PC-3 (cell line): Measurements from ENCODE around the gene APOC1. TPM values are rescaled to one million over a fixed set of nuclear protein-coding genes. Genes with fewer than 3 reads are reported as not detected.

Experiments used
- ATAC-seq: fragments of 200-7000 bp; cut with Tn5 transposase; 2 replicates; pipeline ENCODE4 v1.9.1; 2020; ENCODE audit warnings: mild to moderate bottlenecking, moderate library complexity
- BruUV-seq: library from RNA; stranded (reverse); fragments of 400-500 nt; replicated peaks from 2 replicates; lab custom pipeline; 2021; lab: Mats Ljungman, UMichigan
- CTCF ChIA-PET: fragments of 300-600 bp; sonication (Branson Sonifier 250); formaldehyde crosslinking; loops from one replicate; lab custom pipeline; 2022; ENCODE audit warnings: antibody characterized with exemption; lab: Charles Lee
- POLR2A ChIA-PET: fragments of 300-600 bp; sonication (Branson Sonifier 250); formaldehyde crosslinking; loops from one replicate; lab custom pipeline; 2022; ENCODE audit warnings: antibody characterized with exemption; ENCODE audit not compliant: unreplicated experiment; lab: Charles Lee
- DNase-seq: peaks from one replicate; pipeline ENCODE4 v3.0.0-alpha.2; 2015
- H2AFZ ChIP-seq: fragments of 300-600 bp; sonication (generic); 2 replicates; pipeline ENCODE4 v1.6.0; 2016; ENCODE audit warnings: antibody characterized with exemption, low read length
- H3F3A ChIP-seq: fragments of 300-600 bp; sonication (generic); one replicate; pipeline ENCODE4 v1.6.0; 2017; ENCODE audit warnings: antibody characterized with exemption, low read length, control low read depth, mild to moderate bottlenecking; ENCODE audit not compliant: unreplicated experiment
- H3K27ac ChIP-seq: fragments of 300-600 bp; sonication (generic); 2 replicates; pipeline ENCODE4 v1.5.1; 2016; ENCODE audit warnings: mild to moderate bottlenecking, low read length
- H3K27me3 ChIP-seq: fragments of 300-600 bp; sonication (generic); 2 replicates; pipeline ENCODE4 v1.6.1; 2016; ENCODE audit warnings: low read length, mixed read lengths
- H3K36me3 ChIP-seq: fragments of 300-600 bp; sonication (generic); 2 replicates; pipeline ENCODE4 v1.6.1; 2016; ENCODE audit warnings: low read depth, mixed run types, low read length, mixed read lengths
- H3K4me1 ChIP-seq: fragments of 300-600 bp; sonication (generic); 2 replicates; pipeline ENCODE4 v1.5.1; 2016; ENCODE audit warnings: low read length; ENCODE audit not compliant: insufficient read depth
- H3K4me2 ChIP-seq: fragments of 300-600 bp; sonication (generic); 2 replicates; pipeline ENCODE4 v1.6.0; 2016; ENCODE audit warnings: low read length
- H3K4me3 ChIP-seq: fragments of 300-600 bp; sonication (generic); 2 replicates; pipeline ENCODE4 v1.5.1; 2016; ENCODE audit warnings: mild to moderate bottlenecking, low read length, mixed read lengths
- H3K79me2 ChIP-seq: fragments of 300-600 bp; sonication (generic); 2 replicates; pipeline ENCODE4 v1.6.1; 2017; ENCODE audit warnings: low read length, mixed read lengths
- H3K9ac ChIP-seq: fragments of 300-600 bp; sonication (generic); 2 replicates; pipeline ENCODE4 v1.6.0; 2016; ENCODE audit warnings: mild to moderate bottlenecking, low read length
- H3K9me2 ChIP-seq: fragments of 300-600 bp; sonication (generic); replicated peaks from 2 replicates; pipeline ENCODE4 v1.6.1; 2016; ENCODE audit warnings: mixed run types, low read length, mixed read lengths
- H3K9me3 ChIP-seq: fragments of 300-600 bp; sonication (generic); 2 replicates; pipeline ENCODE4 v1.6.1; 2016; ENCODE audit warnings: low read length, mixed read lengths
- H4K20me1 ChIP-seq: fragments of 300-600 bp; sonication (generic); 2 replicates; pipeline ENCODE4 v1.6.1; 2016; ENCODE audit warnings: low read length, mixed read lengths
- EZH2 ChIP-seq: fragments of 300-600 bp; sonication (generic); IDR thresholded peaks from one replicate; pipeline ENCODE4 v1.6.1; 2017; ENCODE audit warnings: antibody characterized with exemption, mild to moderate bottlenecking, low read length; ENCODE audit not compliant: unreplicated experiment
- EZH2phosphoT487 ChIP-seq: fragments of 300-600 bp; sonication (generic); IDR thresholded peaks from 2 replicates; pipeline ENCODE4 v1.6.1; 2018; ENCODE audit warnings: mild to moderate bottlenecking, antibody characterized with exemption, low read length, borderline replicate concordance
- intact Hi-C: fragments of 100-400 bp; cut with micrococcal nuclease; formaldehyde crosslinking; loops from 2 replicates; pipeline ENCODE4 v1.9.0; 2023
- total RNA-seq: library from RNA; depleted of rRNA; stranded (reverse); fragments of >200 nt; gene quantifications from 2 replicates; pipeline ENCODE4 v1.2.3, GENCODE V29; 2014
- TF ChIP-seq, protein P1 (sequence below): fragments of 300-600 bp; sonication (generic); conservative IDR thresholded peaks from 2 replicates; pipeline ENCODE4 v1.5.1; 2017; ENCODE audit warnings: antibody characterized with exemption, low read depth, mild to moderate bottlenecking, low read length

APOC1 gene
- total RNA-seq, 1 experiment from 2014 or later, result 3.3 TPM

DNA sequence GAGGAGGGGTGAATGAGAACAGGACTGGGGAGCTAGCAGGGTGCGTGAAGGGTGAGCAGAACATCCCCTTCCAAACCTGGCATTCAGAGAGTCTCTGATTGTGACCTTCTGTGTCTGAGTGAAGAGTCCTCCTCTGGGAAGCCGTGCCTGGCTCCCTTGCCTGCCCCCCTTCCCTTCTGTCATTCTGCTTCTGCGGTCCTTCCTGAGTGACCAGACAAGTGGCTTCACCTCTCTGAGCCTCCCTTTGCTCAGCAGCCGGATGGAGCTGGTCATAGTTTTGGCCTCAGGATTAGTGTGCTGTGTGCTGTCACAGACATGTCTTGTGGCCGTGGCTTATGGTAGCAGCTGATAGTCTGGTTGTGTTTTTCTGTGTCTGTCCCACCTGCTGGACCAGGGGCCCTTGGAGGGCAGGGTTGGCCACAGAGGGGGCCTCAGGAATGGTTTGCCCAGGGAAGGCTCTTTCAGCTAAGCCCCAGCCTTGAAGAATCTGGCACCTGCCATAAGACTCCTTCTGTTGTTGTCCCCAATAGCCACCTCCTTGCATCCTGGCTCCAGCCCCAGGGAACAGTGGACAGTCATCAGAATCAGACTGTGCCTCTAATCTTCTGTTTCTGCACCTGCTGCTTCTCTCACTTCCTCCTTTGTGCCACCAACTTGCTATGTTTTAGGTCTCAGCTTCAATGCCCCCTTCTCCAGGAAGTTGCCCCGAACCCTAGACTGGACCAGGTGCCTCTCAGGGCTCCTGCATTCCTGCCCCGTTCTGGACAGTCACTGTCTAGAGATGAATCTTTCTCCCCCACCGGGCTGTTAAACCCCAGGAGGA is 46.7 kb downstream of the APOC1 start:
- no peak overlapping the region for H3K27ac ChIP-seq
- CTCF ChIA-PET, result no interaction called here
- H3K36me3 ChIP-seq, result peaks cover 14% of the 10 kb centered on the region; the same call in 1 of the 2 replicates
- H4K20me1 ChIP-seq, result peaks cover 20% of the 10 kb centered on the region; the same call in 1 of the 2 replicates
- ATAC-seq (no peak), DNase-seq (no peak)
- intact Hi-C loops, result no loop called here
- no peaks in the 10 kb centered on the region for H3K27me3 ChIP-seq
- H3F3A ChIP-seq, result no peaks in the 10 kb centered on the region
- no peak overlapping the region for H2AFZ ChIP-seq
- no peak overlapping the region for H3K4me3 ChIP-seq
- no peaks in the 10 kb centered on the region for H3K9me3 ChIP-seq
- H3K9ac ChIP-seq, result no peak overlapping the region
- peaks cover 11% of the 10 kb centered on the region; the same call in 1 of the 2 replicates for H3K4me1 ChIP-seq
- H3K79me2 ChIP-seq, result peaks cover 53% of the 10 kb centered on the region
- BruUV-seq, result no TSS peak
- H3K4me2 ChIP-seq, result no peak overlapping the region
- TF ChIP-seq EZH2 (no peak), EZH2phosphoT487 (no peak)
- TF ChIP-seq, protein P1, sequence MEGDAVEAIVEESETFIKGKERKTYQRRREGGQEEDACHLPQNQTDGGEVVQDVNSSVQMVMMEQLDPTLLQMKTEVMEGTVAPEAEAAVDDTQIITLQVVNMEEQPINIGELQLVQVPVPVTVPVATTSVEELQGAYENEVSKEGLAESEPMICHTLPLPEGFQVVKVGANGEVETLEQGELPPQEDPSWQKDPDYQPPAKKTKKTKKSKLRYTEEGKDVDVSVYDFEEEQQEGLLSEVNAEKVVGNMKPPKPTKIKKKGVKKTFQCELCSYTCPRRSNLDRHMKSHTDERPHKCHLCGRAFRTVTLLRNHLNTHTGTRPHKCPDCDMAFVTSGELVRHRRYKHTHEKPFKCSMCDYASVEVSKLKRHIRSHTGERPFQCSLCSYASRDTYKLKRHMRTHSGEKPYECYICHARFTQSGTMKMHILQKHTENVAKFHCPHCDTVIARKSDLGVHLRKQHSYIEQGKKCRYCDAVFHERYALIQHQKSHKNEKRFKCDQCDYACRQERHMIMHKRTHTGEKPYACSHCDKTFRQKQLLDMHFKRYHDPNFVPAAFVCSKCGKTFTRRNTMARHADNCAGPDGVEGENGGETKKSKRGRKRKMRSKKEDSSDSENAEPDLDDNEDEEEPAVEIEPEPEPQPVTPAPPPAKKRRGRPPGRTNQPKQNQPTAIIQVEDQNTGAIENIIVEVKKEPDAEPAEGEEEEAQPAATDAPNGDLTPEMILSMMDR, result no peak
- POLR2A ChIA-PET, result no interaction called here
- no peaks in the 10 kb centered on the region for H3K9me2 ChIP-seq

DNA sequence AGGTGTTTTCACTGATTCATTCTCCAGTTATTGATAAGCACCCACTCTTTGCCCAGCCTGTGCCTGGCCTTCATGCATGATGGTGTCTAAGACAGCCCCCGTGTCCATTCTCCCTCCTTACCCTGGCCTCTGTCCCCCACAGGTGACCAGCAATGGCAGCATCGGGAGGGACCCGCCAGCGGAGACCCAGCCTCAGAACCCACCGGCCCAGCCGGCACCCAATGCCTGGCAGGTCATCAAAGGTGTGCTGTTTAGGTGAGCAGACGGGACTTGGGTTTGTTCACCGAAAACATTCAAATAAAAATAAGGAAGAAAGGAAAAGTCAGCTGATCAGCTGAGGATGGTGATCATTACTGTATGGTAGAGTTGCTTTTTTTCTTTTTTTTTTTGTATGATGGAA is 47.4 kb downstream of the APOC1 start:
- TF ChIP-seq EZH2phosphoT487, result no peak
- TF ChIP-seq EZH2, result no peak
- TF ChIP-seq, protein P1, result no peak
- ChIA-PET POLR2A (no interaction called here), CTCF (no interaction called here)
- H3K4me1 ChIP-seq, result peaks cover 4% of the 10 kb centered on the region; the same call in 1 of the 2 replicates
- no peaks in the 10 kb centered on the region for H3K9me2 ChIP-seq
- H3F3A ChIP-seq, result no peaks in the 10 kb centered on the region
- H3K9ac ChIP-seq, result no peak overlapping the region
- peaks cover 46% of the 10 kb centered on the region for H3K79me2 ChIP-seq
- peaks cover 15% of the 10 kb centered on the region; the same call in 1 of the 2 replicates for H4K20me1 ChIP-seq
- no peak overlapping the region for H2AFZ ChIP-seq
- H3K4me2 ChIP-seq, result no peak overlapping the region
- no TSS peak for BruUV-seq
- no peaks in the 10 kb centered on the region for H3K27me3 ChIP-seq
- ATAC-seq (no peak), DNase-seq (no peak)
- H3K36me3 ChIP-seq, result peaks cover 14% of the 10 kb centered on the region; the same call in 1 of the 2 replicates
- no peak overlapping the region for H3K4me3 ChIP-seq
- no peak overlapping the region for H3K27ac ChIP-seq
- H3K9me3 ChIP-seq, result no peaks in the 10 kb centered on the region
- intact Hi-C loops, result no loop called here

DNA sequence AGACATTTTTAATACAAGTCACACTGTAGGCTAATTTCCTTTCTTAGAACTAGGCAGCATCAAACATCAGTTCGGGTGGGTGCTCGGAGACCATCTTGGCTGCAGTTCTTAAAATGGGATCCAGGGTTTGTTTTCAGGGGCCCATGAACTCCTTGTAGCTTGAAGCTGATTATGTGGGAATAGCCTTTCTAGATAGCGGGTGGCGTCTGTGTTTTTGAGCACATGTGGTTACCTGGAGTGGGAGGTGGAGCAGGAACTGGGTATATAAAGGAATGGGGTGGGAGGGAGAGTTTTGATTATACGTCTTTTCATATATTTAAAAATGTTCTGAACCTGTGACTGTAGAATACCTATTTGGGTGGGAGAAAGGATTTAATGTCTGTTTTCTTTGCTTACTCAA is 53.7 kb downstream of the APOC1 start:
- Histone ChIP-seq H3F3A (no peaks in the 10 kb centered on the region), H3K4me3 (no peak overlapping the region), H3K4me1 (no peaks in the 10 kb centered on the region), H3K9me2 (no peaks in the 10 kb centered on the region), H2AFZ (no peak overlapping the region), H3K27ac (no peak overlapping the region), H4K20me1 (no peaks in the 10 kb centered on the region), H3K27me3 (no peaks in the 10 kb centered on the region), H3K9ac (no peak overlapping the region), H3K79me2 (no peaks in the 10 kb centered on the region), H3K36me3 (peaks cover 4% of the 10 kb centered on the region; the same call in 1 of the 2 replicates), H3K4me2 (no peak overlapping the region), H3K9me3 (no peaks in the 10 kb centered on the region)
- POLR2A ChIA-PET, result no interaction called here
- no TSS peak for BruUV-seq
- no peak for TF ChIP-seq EZH2phosphoT487
- TF ChIP-seq, protein P1, result no peak
- TF ChIP-seq EZH2, result no peak
- CTCF ChIA-PET, result no interaction called here
- DNase-seq (no peak), ATAC-seq (no peak)
- intact Hi-C loops, result no loop called here
